ENCODE data around the gene CHST12. TPM values are rescaled to one million over a fixed set of nuclear protein-coding genes. Genes with fewer than 3 reads are reported as not detected.

The CHST12 gene
- total RNA-seq, 2 donors from 2014 or later = 4.7 to 11.2 TPM

GRCh38 chr7:2441430-2442058, 38.1 kb downstream of the CHST12 start:
- no peak for ATAC-seq
- intact Hi-C loops (cut with DNase I) = no loop called here
- no peak for TF ChIP-seq CTCF (IDR thresholded peaks at IDR 0.05)
- no peak for TF ChIP-seq POLR2A (IDR thresholded peaks at IDR 0.05)
- 92 to 93% methylated on average over 5 of the region's 5 CpGs for WGBS, 2 donors
- H3K36me3 ChIP-seq (replicated peaks in 1 of 2; ENCODE audit: insufficient read depth in 1 of 2, low read depth in 2 of 2) = no peaks in the 10 kb centered on the region
- no peaks in the 10 kb centered on the region for H3K27me3 ChIP-seq
- no peak overlapping the region for H3K4me3 ChIP-seq
- DNase-seq = no peak
- peaks cover 19% of the 10 kb centered on the region for H3K4me1 ChIP-seq
- H3K27ac ChIP-seq = peak overlapping the region in 2 of 4 donors; percentile 58 to 62
- H3K9me3 ChIP-seq = no peaks in the 10 kb centered on the region

GRCh38 chr7:2443491-2443890, 40.1 kb downstream of the CHST12 start:
- H3K9me3 ChIP-seq = no peaks in the 10 kb centered on the region
- H3K4me3 ChIP-seq = no peak overlapping the region
- intact Hi-C loops (cut with DNase I) = no loop called here
- 93 to 95% methylated on average over 7 to 9 of the region's 9 CpGs for WGBS, 2 donors
- H3K36me3 ChIP-seq (replicated peaks in 1 of 2; ENCODE audit: insufficient read depth in 1 of 2, low read depth in 2 of 2) = no peaks in the 10 kb centered on the region
- H3K4me1 ChIP-seq = peaks cover 19% of the 10 kb centered on the region
- no peak overlapping the region for H3K27ac ChIP-seq
- no peak for ATAC-seq
- TF ChIP-seq CTCF (IDR thresholded peaks at IDR 0.05) (no peak), POLR2A (IDR thresholded peaks at IDR 0.05) (no peak)
- DNase-seq = no peak
- H3K27me3 ChIP-seq = no peaks in the 10 kb centered on the region

- H3K4me1 ChIP-seq = peaks cover 19% of the 10 kb centered on the region
- DNase-seq = peak in 1 of 4 donors; percentile 47
- H3K36me3 ChIP-seq (replicated peaks in 1 of 2; ENCODE audit: insufficient read depth in 1 of 2, low read depth in 2 of 2) = no peaks in the 10 kb centered on the region
- intact Hi-C loops (cut with DNase I) = no loop called here
- TF ChIP-seq CTCF (IDR thresholded peaks at IDR 0.05) = no peak
- no peak for TF ChIP-seq POLR2A (IDR thresholded peaks at IDR 0.05)
- no peak overlapping the region for H3K27ac ChIP-seq
- no peaks in the 10 kb centered on the region for H3K9me3 ChIP-seq
- ATAC-seq = no peak
- no peak overlapping the region for H3K4me3 ChIP-seq
- WGBS, 2 donors = 98 to 100% methylated on average over 3 of the region's 3 CpGs
- H3K27me3 ChIP-seq = no peaks in the 10 kb centered on the region
Measured at GRCh38 chr7:2444476-2444875, 41.1 kb downstream of the CHST12 start.

GRCh38 chr7:2445047-2445446, 41.6 kb downstream of the CHST12 start:
- Histone ChIP-seq H3K9me3 (no peaks in the 10 kb centered on the region), H3K36me3 (replicated peaks in 1 of 2; ENCODE audit: insufficient read depth in 1 of 2, low read depth in 2 of 2) (no peaks in the 10 kb centered on the region), H3K27me3 (no peaks in the 10 kb centered on the region), H3K4me3 (no peak overlapping the region), H3K4me1 (peaks cover 14% of the 10 kb centered on the region), H3K27ac (no peak overlapping the region)
- intact Hi-C loops (cut with DNase I) = no loop called here
- no peak for ATAC-seq
- TF ChIP-seq POLR2A (IDR thresholded peaks at IDR 0.05) = no peak
- TF ChIP-seq CTCF (IDR thresholded peaks at IDR 0.05) = no peak
- WGBS, 2 donors = 87 to 89% methylated on average over 10 of the region's 10 CpGs
- no peak for DNase-seq

- DNase-seq (no peak), ATAC-seq (no peak)
- no peaks in the 10 kb centered on the region for H3K9me3 ChIP-seq
- H3K4me1 ChIP-seq = peaks cover 6% of the 10 kb centered on the region
- intact Hi-C loops (cut with DNase I) = no loop called here
- H3K27me3 ChIP-seq = no peaks in the 10 kb centered on the region
- no peaks in the 10 kb centered on the region for H3K36me3 ChIP-seq (replicated peaks in 1 of 2; ENCODE audit: insufficient read depth in 1 of 2, low read depth in 2 of 2)
- WGBS, 2 donors = 93 to 100% methylated on average over 6 to 21 of the region's 21 CpGs
- no peak overlapping the region for H3K27ac ChIP-seq
- no peak overlapping the region for H3K4me3 ChIP-seq
- TF ChIP-seq CTCF (IDR thresholded peaks at IDR 0.05) (no peak), POLR2A (IDR thresholded peaks at IDR 0.05) (no peak)
Measured at GRCh38 chr7:2445898-2446555, 42.6 kb downstream of the CHST12 start.
